NCI-H446 treated with DMSO at 0.1 percent for 48 hours (cell line): ENCODE data around the gene RAP1A.
"Not testable (repeated sequence)": the region's sequence is repeated elsewhere in the genome, so short reads cannot be mapped to it uniquely, and the experiment has no call there.

Experiments
- DNase-seq: peaks from one replicate; lab custom pipeline; 2025; lab: John Stamatoyannopoulos, UW

Gene RAP1A

DNA sequence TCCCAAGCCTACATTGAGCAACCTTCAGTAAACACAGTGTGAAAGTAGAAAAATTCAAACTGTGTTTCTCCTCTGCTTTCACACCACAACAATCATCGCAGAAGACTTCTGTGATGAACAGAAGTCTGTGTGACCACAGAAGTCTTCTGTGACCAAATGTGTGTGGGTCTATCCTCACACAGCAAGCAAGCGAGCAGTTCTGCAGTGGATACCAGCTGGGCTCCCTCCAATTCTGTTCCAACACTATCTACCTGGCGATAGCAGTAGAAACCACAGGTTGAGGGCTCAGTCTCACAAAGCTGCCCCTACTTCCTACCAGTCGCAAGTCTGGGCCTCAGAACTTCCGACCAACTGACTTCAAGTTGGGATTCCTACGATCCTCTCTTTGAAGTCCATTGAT, 21.0 kb upstream of the RAP1A start:
- DNase-seq = no peak

DNA sequence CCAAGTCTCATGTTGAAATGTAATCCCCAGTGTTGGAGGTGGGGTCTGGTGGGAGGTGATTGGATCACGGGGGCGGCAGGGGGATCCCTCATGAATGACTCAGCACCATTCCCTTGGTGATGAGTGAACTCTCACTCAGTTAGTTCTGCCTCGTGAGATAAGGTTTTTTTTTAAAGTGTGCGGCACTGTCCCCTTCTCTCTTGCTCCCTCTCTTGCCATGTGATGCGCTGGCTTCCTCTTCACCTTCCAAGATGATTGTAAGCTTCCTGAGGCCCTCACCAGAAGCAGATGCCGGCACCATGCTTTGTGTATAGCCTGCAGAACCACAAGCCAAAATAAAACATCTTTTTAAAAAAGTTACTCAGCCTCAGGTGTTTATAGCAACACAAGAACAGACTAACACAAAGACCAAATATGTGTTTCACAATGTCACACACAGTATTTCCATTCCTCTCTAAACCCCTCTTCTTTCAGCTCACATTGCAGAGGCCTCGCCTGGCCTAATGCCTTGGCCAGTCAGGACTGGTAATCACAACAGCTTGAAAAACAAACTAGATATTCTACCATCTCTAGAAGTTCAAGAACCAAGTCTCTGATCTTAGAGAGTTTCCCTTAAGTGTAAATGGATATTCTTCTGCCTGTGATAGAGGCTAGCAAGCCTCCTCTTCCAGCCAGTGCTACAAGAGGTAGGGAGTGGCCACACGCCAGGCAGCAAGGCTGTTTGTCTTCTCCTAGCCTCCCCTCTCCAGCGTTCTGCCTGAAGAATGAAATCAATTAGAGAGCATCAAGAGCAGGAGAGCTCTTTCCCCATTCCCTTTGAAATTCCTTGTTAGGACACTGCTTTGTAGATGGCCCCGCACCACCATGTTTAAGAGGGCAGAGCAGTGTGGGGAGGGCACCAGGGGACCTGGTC, 19.6 kb upstream of the RAP1A start:
- no peak for DNase-seq

DNA sequence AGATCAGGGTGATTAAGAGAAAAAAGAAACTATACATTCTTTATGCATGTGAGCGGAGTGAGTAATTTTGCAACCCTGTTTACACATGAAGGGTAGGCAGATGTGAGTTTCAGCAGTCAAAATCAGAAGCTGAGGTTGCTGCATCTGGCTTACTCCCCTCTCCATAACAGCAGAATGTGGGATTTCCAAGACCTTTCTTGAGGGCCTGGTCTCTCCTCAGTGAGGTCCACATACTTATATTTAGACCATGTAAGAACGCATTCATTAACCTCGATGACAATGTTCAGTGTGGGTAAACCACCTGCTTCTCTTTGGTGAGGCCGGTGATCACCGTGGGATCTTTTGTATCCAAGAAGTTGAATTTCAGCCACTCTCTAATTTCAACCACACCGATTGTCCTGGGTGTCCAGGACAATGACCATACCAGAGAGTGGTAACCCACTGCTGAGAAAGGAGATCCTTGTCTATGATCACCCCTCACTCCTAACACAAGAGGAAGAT, 18.7 kb upstream of the RAP1A start:
- no peak for DNase-seq

- DNase-seq = no peak
These were observed 17.3 kb upstream of the RAP1A start for GRCh38 chr1:111602302-111602701.

GRCh38 chr1:111602974-111603373, 16.6 kb upstream of the RAP1A start:
- no peak for DNase-seq

DNA sequence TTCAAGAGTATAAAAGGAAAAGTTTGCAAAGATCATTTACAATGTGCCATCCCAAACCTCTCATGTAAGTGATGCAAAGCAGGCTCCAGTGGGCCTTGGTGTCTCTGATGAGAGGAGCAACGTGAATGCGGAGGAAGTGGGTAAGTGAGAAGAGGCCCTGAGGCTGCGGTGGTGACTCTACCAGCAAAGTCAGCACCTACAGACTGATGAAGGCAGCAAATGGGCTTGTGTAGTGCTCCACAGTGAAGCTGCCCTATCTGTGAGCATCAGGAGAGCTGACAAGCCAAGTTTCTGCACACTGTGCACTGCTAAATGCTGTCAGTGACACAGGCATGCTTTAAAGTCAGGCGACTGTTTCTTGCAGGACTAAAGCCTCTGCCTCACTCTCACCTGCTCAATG, 15.6 kb upstream of the RAP1A start:
- DNase-seq = no peak

DNA sequence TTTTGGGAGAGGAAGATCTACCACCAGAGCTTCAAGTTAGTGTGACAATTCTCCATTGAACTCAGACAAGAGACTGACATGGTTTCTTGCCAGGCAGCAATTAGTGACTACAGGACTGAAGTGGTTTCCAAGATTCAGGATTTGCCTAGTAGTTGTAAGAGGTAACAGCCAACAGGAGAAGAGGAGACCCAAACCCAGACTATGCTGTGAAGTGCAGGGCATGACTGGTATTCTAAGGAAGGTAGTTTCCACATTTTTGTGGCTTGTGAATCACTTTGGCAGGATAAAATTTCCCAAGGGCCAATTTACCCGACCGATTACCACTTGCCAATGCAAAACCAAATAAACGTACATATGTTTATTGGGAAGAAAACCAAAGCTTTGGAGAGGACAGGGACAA, 14.7 kb upstream of the RAP1A start:
- no peak for DNase-seq

GRCh38 chr1:111605576-111605975, 14.0 kb upstream of the RAP1A start:
- no peak for DNase-seq

GRCh38 chr1:111606457-111607215, 13.0 kb upstream of the RAP1A start:
- DNase-seq = peak; percentile 49

GRCh38 chr1:111608528-111608927, 11.1 kb upstream of the RAP1A start:
- DNase-seq = not testable (repeated sequence)

DNA sequence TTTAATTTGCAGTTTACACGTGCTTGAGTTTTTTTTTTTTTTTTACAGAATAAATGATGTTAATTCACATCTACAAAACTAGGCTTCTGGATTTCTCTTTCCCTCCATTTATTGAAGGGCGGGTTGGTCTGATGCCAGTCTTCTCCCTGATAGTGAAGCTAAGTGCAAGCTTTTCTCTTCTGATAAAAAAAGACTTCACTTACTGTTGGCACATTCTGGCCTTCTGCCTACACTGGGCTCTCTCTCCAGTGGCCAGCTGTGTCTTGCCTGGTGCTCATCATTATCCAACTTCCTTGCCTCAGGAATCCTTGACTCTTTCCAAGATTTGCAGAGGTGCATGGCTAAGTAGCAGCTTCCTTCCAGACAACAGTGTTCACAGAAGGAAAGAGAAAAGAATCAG, 7.6 kb upstream of the RAP1A start:
- no peak for DNase-seq

GRCh38 chr1:111615870-111616715, 3.5 kb upstream of the RAP1A start:
- no peak for DNase-seq

- no peak for DNase-seq
These were observed 1.5 kb upstream of the RAP1A start for GRCh38 chr1:111618081-111618480.

DNA sequence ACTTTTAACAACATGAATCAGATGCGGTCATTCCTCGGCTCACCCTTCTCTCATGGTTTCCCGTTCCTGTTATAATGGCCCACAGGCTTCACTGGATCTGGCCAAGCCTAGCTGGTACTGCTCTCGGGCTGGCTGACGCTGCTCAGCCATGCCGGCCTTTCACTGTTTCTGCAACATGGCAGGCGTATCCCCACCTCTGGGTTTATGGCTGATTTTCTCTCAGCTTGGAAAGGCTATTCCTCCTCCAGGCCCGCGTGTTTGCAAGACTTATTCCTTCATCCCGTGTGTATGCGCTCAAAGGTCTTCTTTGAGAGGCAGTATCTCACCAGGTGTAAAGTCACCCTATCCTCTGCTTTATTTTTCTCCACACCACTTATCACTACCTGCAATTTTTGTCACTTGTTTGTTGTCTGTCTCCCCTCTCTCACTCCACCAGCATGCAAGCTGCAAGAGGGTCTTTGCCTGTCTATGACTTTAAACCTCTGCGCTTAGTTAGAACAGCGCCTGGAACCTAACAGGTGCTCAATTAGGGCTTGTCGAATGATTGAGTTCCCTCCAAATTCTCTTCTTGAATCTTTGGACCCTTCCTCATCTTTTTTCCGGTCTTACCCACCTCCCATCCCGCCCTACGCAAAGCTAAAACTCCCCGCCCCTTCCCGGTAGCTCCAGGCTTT, 491 bp upstream of the RAP1A start:
- no peak for DNase-seq

- no peak for DNase-seq
These were observed 917 bp downstream of the RAP1A start for GRCh38 chr1:111620441-111620971.

- no peak for DNase-seq
These were observed 1.5 kb downstream of the RAP1A start for GRCh38 chr1:111621050-111621449.

- DNase-seq = no peak
These were observed 2.6 kb downstream of the RAP1A start for GRCh38 chr1:111622166-111622565.

DNA sequence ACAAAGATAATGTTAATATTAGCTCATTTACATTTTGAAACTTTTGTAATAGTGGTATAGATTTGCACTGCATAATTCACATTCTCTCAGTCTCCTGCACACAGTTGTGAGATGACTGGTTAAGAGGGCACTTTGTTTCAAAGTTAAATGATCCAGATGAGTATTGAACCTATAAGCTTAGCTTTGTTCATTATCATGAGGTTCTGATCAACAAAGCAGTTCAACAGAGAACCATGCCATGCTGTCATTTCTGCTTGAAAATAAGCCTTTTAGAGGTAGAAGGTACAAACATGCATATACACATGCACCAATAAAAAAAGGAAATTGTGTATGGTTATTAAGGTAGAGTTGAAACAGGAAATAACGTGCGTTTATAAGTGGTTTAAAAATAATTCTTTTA, 4.8 kb downstream of the RAP1A start:
- DNase-seq = no peak

DNA sequence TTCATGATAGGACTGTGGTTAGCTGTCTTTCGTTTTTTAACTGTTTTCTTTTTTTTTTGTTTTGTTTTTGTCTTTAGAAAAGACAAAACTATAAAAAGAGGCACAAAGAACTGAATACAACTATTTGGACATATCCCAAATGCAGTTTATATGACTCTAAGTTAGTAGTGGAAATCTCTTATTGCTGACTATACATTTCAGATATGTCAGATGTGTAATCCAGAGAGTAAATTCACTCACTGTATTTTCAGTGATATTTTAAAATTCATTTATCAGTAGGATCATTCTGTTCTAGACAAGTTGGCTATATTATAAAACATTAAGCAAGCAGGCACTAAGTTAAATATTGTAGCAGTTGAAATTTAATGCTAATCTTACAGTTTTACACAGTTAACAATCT, 5.7 kb downstream of the RAP1A start:
- DNase-seq = no peak

DNA sequence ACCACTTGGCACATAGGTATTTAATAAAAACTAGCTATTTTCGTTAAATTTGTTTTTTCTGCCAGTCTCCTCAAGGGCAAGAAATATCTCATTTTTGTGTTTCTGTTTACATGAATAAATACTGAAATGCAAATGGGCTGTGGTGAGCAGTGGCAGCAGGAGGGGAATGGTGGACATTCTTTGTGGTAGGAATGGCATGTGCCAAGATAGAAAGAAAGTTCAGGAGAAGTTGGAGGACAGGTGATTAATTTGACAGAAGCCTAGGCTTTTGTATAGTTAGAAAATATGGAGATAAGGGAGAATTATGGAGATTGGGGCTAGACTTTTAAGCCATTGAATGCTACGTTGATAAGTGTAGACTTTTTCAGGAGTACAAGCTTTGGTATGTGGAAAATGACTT, 8.6 kb downstream of the RAP1A start:
- DNase-seq = no peak

- no peak for DNase-seq
These were observed 9.8 kb downstream of the RAP1A start for GRCh38 chr1:111629190-111629954.
